HCT116 (cell line): ENCODE results near the gene CEND1.

Source experiments
- EZH2 ChIP-seq: fragments of 200-600 bp; sonication (generic); IDR thresholded peaks from 2 replicates; pipeline ENCODE4 v1.6.1; 2017; ENCODE audit warnings: antibody characterized with exemption, mixed run types
- EZH2phosphoT487 ChIP-seq: fragments of 200-600 bp; IDR thresholded peaks from 2 replicates; pipeline ENCODE4 v1.6.1; 2018; ENCODE audit warnings: antibody characterized with exemption, borderline replicate concordance
- MAX ChIP-seq: IDR thresholded peaks from 2 replicates; pipeline ENCODE4 v1.6.1; 2012
- POLR2A ChIP-seq: IDR thresholded peaks from 2 replicates; pipeline ENCODE4 v1.7.0; 2011; ENCODE audit warnings: borderline replicate concordance; ENCODE audit not compliant: insufficient read depth, insufficient read length; ENCODE audit errors: extremely low read depth
- POLR2AphosphoS5 ChIP-seq: IDR thresholded peaks from 2 replicates; pipeline ENCODE4 v1.6.1; 2011; ENCODE audit warnings: mild to moderate bottlenecking, low read depth, low read length, moderate library complexity
- RAD21 ChIP-seq: IDR thresholded peaks from 2 replicates; pipeline ENCODE4 v1.6.1; 2012; ENCODE audit warnings: low read depth, mild to moderate bottlenecking
- SIN3A ChIP-seq: IDR thresholded peaks from 2 replicates; pipeline ENCODE4 v1.6.1; 2012; ENCODE audit warnings: low read depth
- SRF ChIP-seq: IDR thresholded peaks from 2 replicates; pipeline ENCODE4 v1.6.1; 2012; ENCODE audit warnings: low read depth
- TCF7L2 ChIP-seq: IDR thresholded peaks from 2 replicates; pipeline ENCODE4 v1.7.0; 2011; ENCODE audit warnings: borderline replicate concordance, inconsistent platforms; ENCODE audit not compliant: insufficient read depth, insufficient read length; ENCODE audit errors: extremely low read depth
- YY1 ChIP-seq: IDR thresholded peaks from 2 replicates; pipeline ENCODE4 v1.6.1; 2011; ENCODE audit warnings: low read length, low read depth, moderate library complexity, mild to moderate bottlenecking; ENCODE audit not compliant: insufficient replicate concordance; ENCODE audit errors: extremely low read depth
- TF ChIP-seq, protein P1 (sequence below): IDR thresholded peaks from 2 replicates; pipeline ENCODE4 v1.6.1; 2012; ENCODE audit warnings: low read depth
- TF ChIP-seq, protein P2 (sequence below), 3 experiments: fragments of 200-600 bp in 1 of 3; sonication (generic) in 1 of 3; IDR thresholded peaks in 2 of 3; conservative IDR thresholded peaks in 1 of 3; 2 replicates each; pipeline ENCODE4 v1.5.1; 2012 to 2017; ENCODE audit warnings: low read depth in 2 of 3, low read length in 2 of 3, antibody characterized with exemption in 1 of 3, borderline replicate concordance in 1 of 3, control low read depth in 1 of 3, mild to moderate bottlenecking in 1 of 3, mixed read lengths in 1 of 3, mixed run types in 1 of 3, moderate library complexity in 1 of 3; ENCODE audit not compliant: insufficient read depth in 1 of 3

- TF ChIP-seq, protein P1, sequence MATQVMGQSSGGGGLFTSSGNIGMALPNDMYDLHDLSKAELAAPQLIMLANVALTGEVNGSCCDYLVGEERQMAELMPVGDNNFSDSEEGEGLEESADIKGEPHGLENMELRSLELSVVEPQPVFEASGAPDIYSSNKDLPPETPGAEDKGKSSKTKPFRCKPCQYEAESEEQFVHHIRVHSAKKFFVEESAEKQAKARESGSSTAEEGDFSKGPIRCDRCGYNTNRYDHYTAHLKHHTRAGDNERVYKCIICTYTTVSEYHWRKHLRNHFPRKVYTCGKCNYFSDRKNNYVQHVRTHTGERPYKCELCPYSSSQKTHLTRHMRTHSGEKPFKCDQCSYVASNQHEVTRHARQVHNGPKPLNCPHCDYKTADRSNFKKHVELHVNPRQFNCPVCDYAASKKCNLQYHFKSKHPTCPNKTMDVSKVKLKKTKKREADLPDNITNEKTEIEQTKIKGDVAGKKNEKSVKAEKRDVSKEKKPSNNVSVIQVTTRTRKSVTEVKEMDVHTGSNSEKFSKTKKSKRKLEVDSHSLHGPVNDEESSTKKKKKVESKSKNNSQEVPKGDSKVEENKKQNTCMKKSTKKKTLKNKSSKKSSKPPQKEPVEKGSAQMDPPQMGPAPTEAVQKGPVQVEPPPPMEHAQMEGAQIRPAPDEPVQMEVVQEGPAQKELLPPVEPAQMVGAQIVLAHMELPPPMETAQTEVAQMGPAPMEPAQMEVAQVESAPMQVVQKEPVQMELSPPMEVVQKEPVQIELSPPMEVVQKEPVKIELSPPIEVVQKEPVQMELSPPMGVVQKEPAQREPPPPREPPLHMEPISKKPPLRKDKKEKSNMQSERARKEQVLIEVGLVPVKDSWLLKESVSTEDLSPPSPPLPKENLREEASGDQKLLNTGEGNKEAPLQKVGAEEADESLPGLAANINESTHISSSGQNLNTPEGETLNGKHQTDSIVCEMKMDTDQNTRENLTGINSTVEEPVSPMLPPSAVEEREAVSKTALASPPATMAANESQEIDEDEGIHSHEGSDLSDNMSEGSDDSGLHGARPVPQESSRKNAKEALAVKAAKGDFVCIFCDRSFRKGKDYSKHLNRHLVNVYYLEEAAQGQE: no peak
- no peak for TF ChIP-seq EZH2
- peak; percentile 97 for TF ChIP-seq POLR2A
- TF ChIP-seq TCF7L2: no peak
- TF ChIP-seq, protein P2, sequence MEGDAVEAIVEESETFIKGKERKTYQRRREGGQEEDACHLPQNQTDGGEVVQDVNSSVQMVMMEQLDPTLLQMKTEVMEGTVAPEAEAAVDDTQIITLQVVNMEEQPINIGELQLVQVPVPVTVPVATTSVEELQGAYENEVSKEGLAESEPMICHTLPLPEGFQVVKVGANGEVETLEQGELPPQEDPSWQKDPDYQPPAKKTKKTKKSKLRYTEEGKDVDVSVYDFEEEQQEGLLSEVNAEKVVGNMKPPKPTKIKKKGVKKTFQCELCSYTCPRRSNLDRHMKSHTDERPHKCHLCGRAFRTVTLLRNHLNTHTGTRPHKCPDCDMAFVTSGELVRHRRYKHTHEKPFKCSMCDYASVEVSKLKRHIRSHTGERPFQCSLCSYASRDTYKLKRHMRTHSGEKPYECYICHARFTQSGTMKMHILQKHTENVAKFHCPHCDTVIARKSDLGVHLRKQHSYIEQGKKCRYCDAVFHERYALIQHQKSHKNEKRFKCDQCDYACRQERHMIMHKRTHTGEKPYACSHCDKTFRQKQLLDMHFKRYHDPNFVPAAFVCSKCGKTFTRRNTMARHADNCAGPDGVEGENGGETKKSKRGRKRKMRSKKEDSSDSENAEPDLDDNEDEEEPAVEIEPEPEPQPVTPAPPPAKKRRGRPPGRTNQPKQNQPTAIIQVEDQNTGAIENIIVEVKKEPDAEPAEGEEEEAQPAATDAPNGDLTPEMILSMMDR (IDR thresholded peaks at IDR 0.05 in 2 of 3, conservative IDR thresholded peaks at IDR 0.05 in 1 of 3; ENCODE audit: borderline replicate concordance in 1 of 3, insufficient read depth in 1 of 3, low read depth in 2 of 3, low read length in 2 of 3): no peak
- 0 out of 2 replicates have a peak, but pooled peaks have one; percentile 11 for TF ChIP-seq SIN3A
- no peak for TF ChIP-seq RAD21
- no peak for TF ChIP-seq EZH2phosphoT487
- TF ChIP-seq MAX: peak; percentile 55
- TF ChIP-seq POLR2AphosphoS5: peak; percentile 97
- TF ChIP-seq YY1: peak; percentile 85
- no peak for TF ChIP-seq SRF
Observed at GRCh38 chr11:777288-778255, 12.3 kb downstream of the CEND1 start, which contains the start of gene GATD1.
